HG03064 (cell line): ENCODE results near the gene IL15RA.
"Not testable (repeated sequence)": the region's sequence is repeated elsewhere in the genome, so short reads cannot be mapped to it uniquely, and the experiment has no call there.

Experiments used
- ATAC-seq: cut with Tn5 transposase; IDR thresholded peaks from one replicate; pipeline ENCODE4 v1.9.1; 2021; ENCODE audit warnings: low read depth; ENCODE audit not compliant: unreplicated experiment

The IL15RA gene

GRCh38 chr10:5933909-5934546, 43.3 kb downstream of the IL15RA start:
- no peak for ATAC-seq

DNA sequence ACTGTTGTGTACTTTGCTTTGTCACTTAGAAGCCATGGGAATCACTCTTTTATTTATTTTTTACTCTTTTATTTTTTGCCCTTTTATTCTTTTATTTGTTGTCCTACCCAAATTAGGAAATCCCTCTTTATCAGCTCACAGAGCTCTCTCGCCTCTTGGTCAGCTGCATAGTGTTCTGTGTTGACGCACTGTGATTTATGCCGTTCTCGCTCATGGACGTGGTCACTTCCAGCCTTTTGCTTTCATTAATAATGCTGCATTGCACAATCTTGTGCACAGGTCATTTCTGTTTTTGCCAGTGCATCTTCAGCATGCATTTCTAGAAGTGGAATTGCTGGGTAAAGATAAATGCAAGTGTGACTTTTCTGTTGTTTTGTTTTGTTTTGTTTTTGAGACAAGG, 45.0 kb downstream of the IL15RA start:
- no peak for ATAC-seq

- no peak for ATAC-seq
Observed at GRCh38 chr10:5930272-5930671, 47.1 kb downstream of the IL15RA start.

DNA sequence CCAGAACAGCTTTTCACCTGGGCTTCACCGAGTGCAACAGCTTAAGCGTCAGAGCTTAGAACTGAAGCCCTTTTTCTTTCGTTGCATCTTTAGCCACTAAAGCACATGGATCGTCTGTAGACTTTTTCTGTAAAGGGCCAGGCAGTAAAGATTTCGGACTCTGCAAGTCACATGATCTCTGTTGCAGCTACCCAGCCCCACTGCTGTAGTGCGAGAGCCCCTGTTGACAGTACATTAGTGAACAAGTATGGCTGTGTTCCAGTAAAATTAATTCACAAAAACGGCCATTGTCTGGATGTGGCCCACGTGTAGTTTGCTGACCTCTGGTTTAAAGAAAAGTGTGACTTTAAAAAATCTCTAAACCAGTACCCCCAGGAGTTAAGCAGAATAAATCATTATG, 47.9 kb downstream of the IL15RA start:
- no peak for ATAC-seq

DNA sequence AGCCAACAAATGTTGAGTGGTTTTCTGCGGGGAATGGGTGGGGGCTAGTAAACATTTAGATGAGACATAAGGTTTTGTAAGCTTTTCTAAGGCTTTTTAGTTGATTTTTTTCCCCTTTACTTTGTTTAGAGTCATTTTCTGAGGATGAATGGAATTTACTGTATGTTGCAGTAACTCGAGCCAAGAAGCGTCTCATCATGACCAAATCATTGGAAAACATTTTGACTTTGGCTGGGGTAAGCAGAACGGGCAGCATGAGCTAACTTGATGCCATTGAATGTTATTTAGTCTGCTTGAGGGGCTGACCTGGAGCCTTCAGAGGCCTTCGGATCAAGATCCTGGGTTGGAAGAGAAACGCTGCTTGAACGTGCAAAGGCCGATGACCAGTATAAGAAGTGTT, 50.0 kb downstream of the IL15RA start:
- no peak for ATAC-seq

DNA sequence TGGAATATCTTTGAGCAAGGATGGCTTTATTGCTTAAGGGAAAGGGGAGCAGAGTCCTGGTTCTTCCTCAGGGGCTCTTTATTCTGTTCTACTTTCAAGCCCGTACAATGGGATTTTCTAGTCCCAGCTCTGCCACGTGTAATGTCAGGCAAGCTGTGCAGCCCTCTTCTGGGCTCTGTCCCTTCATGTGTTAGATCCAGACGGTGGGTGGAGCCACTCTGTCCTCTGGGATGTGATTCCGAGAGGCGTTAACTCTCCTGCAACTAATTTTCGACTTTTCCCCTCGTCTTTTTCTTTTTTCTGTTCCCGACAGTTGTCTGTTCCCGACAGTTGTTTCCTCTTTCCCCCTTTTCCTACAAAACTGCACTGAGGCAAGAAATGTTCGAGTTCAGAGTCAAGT, 52.5 kb downstream of the IL15RA start:
- ATAC-seq = no peak

GRCh38 chr10:5921746-5922145, 55.6 kb downstream of the IL15RA start:
- ATAC-seq = no peak

DNA sequence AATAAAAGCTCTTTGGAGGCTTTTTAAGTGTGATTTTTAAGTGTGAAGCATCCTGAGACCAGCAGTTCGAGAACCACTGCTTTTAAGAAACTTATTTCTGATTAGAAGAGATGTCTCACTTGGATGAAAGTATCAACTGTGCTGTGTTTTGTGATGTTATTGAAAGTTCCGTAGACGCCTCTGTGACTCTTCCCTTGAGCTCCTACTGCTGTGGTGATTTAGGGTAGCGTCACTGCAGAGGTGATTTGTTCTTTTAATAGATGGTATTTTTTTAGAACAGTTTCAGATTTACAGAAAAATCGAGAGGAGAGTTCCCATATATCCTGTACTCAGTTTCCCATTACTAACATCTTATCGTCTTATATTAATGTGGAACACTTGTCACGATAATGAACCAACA, 57.8 kb downstream of the IL15RA start:
- ATAC-seq = no peak

DNA sequence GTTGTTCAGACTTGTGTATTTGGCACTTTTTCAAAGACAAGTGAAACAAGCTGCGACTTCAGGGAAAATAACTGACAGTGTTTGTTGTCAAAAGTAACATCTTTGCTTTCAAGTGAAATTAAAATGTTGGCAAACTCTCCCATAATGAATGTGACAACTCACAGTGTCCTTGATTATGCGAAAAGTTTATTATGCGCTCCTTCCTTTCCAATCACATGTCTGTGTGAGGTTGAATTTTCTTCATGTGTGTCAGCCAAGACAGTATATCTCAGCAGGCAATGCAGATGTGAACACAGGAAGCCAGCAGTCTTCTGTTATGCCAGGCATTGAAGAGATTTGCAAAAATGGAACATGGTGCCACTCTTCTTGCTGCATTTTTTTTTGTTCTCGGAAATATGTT, 58.6 kb downstream of the IL15RA start:
- ATAC-seq = no peak

GRCh38 chr10:5917305-5917704, 60.0 kb downstream of the IL15RA start:
- no peak for ATAC-seq

GRCh38 chr10:5915451-5915850, 61.9 kb downstream of the IL15RA start:
- no peak for ATAC-seq

DNA sequence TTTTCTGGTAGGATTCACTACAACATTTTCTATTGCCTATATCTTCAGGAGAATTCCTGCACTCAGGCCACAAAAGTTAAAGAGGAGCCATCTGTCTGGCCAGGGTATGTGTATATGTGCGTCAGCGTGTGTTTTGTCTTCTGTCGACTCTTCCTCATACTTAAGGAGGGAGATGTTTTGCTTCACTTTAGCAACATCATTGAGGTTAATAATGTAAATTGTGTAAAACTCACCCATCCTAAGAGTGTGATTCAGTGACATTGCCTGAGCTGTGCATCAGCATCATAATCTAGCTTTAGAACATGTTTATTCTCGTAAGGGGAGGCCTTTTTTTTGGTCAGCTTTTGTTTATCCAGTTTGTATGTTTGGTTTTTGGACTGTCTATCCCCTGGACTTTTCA, 63.6 kb downstream of the IL15RA start:
- no peak for ATAC-seq

GRCh38 chr10:5911670-5912069, 65.7 kb downstream of the IL15RA start:
- no peak for ATAC-seq

DNA sequence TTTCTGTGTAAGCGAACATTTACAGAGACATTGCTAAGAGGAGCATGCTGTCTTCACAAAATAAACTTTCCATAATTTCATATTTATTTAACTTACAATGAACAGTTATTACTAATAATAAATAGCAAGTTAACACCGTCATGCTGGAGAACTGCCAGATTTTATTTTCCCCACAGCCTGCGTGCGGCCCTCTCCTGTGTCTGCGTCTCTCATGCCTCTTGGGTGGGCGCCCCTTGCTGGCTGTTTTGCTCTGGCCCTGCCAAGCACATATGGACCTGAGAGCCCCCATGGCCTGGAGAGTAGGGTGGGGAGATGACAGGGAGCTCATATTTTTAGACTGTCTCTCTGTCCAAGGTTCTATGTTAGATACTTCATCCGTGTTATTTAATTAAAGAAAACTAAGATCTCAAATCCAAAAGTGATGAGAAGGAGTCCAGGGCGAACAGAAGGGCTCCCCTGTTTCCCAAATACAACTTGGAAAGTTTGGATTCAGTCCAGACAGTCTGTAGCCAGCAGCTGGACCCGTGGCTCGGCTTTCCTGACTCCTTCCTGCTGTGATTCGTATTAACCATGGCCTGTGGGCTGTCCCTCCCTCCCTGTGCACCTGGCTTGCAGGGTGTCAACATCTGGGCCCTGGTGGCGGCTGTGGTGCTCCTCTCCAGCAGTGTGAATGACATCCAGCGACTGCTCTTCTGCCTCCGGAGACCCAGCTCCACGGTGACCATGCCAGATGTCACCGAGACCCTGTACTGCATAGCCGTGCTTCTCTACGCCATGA, 66.8 kb downstream of the IL15RA start:
- no peak for ATAC-seq

- ATAC-seq = not testable (repeated sequence)
Observed at GRCh38 chr10:5908676-5909075, 68.7 kb downstream of the IL15RA start.

DNA sequence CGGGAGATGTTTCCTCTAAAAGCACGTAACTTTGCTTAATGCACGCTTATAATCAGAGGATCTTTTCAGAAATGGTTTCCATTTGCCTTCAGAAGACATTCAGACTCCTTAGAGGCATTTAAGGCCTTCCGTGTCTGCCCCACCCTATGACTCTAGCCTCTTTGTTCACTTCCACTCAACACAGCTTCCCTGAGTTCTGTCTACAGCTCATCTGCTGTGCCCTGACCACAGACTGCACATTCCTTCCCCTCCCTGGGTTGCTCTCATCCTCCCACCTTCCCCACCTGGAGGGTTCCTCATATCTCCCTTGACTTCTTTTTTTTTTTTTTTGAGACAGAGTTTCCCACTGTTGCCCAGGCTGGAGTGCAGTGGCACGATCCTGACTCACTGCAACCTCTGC, 70.7 kb downstream of the IL15RA start:
- no peak for ATAC-seq

DNA sequence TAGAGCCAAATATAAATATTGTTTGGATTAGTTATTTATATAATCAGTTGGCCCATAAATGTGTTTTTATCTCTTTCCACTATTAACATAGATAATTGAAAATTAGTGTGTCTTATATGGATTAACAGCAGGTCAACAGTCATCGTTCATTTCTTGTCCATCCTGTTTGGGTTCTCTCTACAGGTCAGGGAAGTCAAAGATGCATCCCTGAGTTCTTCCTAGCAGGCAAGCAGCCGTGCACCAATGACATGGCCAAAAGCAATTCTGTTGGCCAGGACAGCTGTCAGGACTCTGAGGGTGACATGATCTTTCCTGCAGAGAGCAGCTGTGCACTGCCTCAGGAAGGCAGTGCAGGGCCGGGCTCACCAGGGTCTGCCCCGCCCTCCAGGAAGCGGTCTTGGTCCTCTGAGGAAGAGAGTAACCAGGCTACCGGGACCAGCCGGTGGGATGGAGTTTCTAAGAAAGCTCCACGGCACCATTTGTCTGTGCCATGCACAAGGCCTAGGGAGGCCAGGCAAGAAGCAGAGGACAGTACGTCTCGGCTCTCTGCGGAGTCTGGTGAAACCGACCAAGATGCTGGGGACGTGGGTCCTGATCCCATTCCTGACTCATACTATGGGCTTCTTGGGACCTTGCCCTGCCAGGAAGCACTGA, 71.4 kb downstream of the IL15RA start:
- ATAC-seq = no peak

- ATAC-seq = peak; percentile 91
Observed at GRCh38 chr10:5904227-5904626, 73.1 kb downstream of the IL15RA start.

DNA sequence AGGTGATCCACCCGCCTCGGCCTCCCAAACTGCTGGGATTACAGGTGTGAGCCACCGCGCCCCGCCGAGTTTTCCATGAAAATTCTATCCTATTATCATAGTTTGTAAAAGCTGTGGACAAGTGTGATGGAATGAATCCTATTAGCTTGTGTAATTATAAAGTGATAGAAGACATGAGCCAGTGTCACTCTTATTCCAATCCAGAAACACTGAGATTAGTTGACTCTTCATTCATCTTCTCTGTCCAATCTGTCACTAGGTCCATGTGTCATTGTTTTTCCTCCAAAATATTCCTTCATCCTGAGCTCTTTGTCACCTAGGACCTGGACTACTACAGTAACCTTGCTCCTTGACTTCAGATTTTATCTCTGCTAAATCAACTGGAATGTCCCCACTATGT, 73.8 kb downstream of the IL15RA start:
- no peak for ATAC-seq

DNA sequence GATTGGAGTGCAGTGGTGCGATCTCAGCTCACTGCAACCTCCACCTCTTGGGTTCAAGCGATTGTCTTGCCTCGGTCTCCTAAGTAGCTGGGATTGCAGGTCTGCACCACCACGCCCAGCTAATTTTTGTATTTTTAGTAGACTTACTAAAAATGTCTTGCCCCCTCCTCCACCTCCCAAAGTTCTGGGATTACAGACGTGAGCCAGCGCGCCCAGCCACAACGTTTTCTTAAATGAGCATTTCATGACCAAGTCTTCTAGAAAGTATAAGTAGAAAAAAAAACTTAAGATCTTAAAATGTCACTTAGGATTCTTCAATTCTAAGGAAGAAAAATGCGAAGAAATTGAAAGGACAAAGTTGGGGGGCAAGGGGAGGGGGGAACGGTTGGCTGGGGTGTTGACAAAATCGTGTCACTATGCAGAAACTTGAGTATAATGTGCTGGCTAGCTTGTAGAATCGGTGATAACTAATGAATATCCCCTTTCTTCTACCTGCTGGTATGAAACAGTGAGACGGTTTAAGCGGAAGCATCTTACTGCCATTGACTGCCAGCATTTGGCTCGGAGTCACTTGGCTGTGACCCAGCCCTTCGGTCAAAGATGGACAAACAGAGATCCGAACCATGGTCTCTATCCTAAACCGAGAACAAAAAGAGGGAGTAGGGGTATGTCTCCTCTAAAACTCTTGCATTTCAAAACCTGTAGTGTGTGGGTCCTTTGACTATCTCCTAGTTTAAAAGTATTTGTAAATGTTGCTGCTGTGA, 74.7 kb downstream of the IL15RA start:
- no peak for ATAC-seq
